Prostate gland (tissue), 2 donors: ENCODE results near the gene IL12RB1.

Source experiments
- POLR2AphosphoS5 ChIP-seq: sonication (generic); formaldehyde crosslinking; IDR thresholded peaks from one replicate; pipeline ENCODE4 v1.6.1; 2017; ENCODE audit warnings: antibody characterized with exemption
- TF ChIP-seq, protein P1 (sequence below), 4 experiments: fragments of 200-600 bp in 2 of 4; fragments of 450-650 bp in 2 of 4; sonication (generic) in 2 of 4; IDR thresholded peaks; 1 replicate in 3 of 4; 2 replicates in 1 of 4; pipeline ENCODE4 v1.5.1; 2016 to 2019; ENCODE audit warnings: antibody characterized with exemption in 4 of 4, mild to moderate bottlenecking in 2 of 4, moderate library complexity in 2 of 4

- TF ChIP-seq, protein P1, sequence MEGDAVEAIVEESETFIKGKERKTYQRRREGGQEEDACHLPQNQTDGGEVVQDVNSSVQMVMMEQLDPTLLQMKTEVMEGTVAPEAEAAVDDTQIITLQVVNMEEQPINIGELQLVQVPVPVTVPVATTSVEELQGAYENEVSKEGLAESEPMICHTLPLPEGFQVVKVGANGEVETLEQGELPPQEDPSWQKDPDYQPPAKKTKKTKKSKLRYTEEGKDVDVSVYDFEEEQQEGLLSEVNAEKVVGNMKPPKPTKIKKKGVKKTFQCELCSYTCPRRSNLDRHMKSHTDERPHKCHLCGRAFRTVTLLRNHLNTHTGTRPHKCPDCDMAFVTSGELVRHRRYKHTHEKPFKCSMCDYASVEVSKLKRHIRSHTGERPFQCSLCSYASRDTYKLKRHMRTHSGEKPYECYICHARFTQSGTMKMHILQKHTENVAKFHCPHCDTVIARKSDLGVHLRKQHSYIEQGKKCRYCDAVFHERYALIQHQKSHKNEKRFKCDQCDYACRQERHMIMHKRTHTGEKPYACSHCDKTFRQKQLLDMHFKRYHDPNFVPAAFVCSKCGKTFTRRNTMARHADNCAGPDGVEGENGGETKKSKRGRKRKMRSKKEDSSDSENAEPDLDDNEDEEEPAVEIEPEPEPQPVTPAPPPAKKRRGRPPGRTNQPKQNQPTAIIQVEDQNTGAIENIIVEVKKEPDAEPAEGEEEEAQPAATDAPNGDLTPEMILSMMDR (IDR thresholded peaks at IDR 0.05) = no peak
- no peak for TF ChIP-seq POLR2AphosphoS5
Observed at GRCh38 chr19:18041054-18041453, 45.7 kb downstream of the IL12RB1 start.
